CD4-positive, alpha-beta T cell treated with Interleukin-17A for 4 hours (primary cell): ENCODE data around the gene PLVAP.
A peak's percentile ranks its signal among the peaks of the same experiment; 100 is the strongest.

Experiments used
- DNase-seq: peaks from one replicate; pipeline ENCODE4 v3.0.0-alpha.2; 2020; ENCODE audit warnings: mixed read lengths

PLVAP gene

GRCh38 chr19:17376935-17377600 lies at the start of gene PLVAP:
PLVAP (minus strand) TSS chr19:17377342; CDS start chr19:17377288, 54 bp downstream.
- no peak for DNase-seq

- DNase-seq, result peak; percentile 52
Observed at GRCh38 chr19:17424743-17425365, 47.7 kb upstream of the PLVAP start.

GRCh38 chr19:17423429-17424208 lies 46.5 kb upstream of the PLVAP start:
- DNase-seq, result no peak

GRCh38 chr19:17421942-17422341 lies 44.8 kb upstream of the PLVAP start:
- DNase-seq, result no peak

GRCh38 chr19:17420475-17420924 lies 43.4 kb upstream of the PLVAP start:
- peak; percentile 56 for DNase-seq

GRCh38 chr19:17419621-17420474 lies 42.7 kb upstream of the PLVAP start, which contains the start of gene MVB12A:
MVB12A (plus strand) TSS chr19:17420047; CDS start chr19:17420136, 89 bp downstream.
- peak; percentile 97 for DNase-seq

- no peak for DNase-seq
Observed at GRCh38 chr19:17419154-17419620, 42.0 kb upstream of the PLVAP start.

GRCh38 chr19:17418710-17419109 lies 41.6 kb upstream of the PLVAP start:
- DNase-seq, result no peak

- no peak for DNase-seq
Observed at GRCh38 chr19:17415121-17415520, 38.0 kb upstream of the PLVAP start.

GRCh38 chr19:17414097-17414496 lies 37.0 kb upstream of the PLVAP start:
- DNase-seq, result no peak

GRCh38 chr19:17411801-17412200 lies 34.7 kb upstream of the PLVAP start:
- no peak for DNase-seq

GRCh38 chr19:17409990-17410389 lies 32.8 kb upstream of the PLVAP start:
- no peak for DNase-seq

GRCh38 chr19:17406887-17407196 lies 29.7 kb upstream of the PLVAP start:
- DNase-seq, result no peak

GRCh38 chr19:17406046-17406886 lies 29.1 kb upstream of the PLVAP start:
- DNase-seq, result no peak

- peak; percentile 59 for DNase-seq
Observed at GRCh38 chr19:17405250-17406045, 28.3 kb upstream of the PLVAP start, which contains the start of gene BST2. BST2 (minus strand) TSS chr19:17405630; CDS start chr19:17405575, 55 bp downstream.

- no peak for DNase-seq
Observed at GRCh38 chr19:17404621-17405249, 27.6 kb upstream of the PLVAP start.

- DNase-seq, result no peak
Observed at GRCh38 chr19:17404015-17404414, 26.9 kb upstream of the PLVAP start.

- DNase-seq, result peak; percentile 47
Observed at GRCh38 chr19:17402982-17403855, 26.1 kb upstream of the PLVAP start.

GRCh38 chr19:17401628-17402027 lies 24.5 kb upstream of the PLVAP start:
- no peak for DNase-seq
